GM19025 (cell line): ENCODE results near the gene ZMYM2.

Experiments used
- ATAC-seq: cut with Tn5 transposase; IDR thresholded peaks from one replicate; pipeline ENCODE4 v1.9.1; 2021; ENCODE audit warnings: mild to moderate bottlenecking, low read depth, moderate library complexity; ENCODE audit not compliant: unreplicated experiment

The ZMYM2 gene

GRCh38 chr13:20043207-20043925, 84.8 kb downstream of the ZMYM2 start:
- ATAC-seq: no peak

- ATAC-seq: no peak
These were observed 85.6 kb downstream of the ZMYM2 start for GRCh38 chr13:20044086-20044485.

GRCh38 chr13:20045950-20046548, 87.5 kb downstream of the ZMYM2 start:
- no peak for ATAC-seq

- ATAC-seq: no peak
These were observed 91.3 kb downstream of the ZMYM2 start for GRCh38 chr13:20049558-20050473.

DNA sequence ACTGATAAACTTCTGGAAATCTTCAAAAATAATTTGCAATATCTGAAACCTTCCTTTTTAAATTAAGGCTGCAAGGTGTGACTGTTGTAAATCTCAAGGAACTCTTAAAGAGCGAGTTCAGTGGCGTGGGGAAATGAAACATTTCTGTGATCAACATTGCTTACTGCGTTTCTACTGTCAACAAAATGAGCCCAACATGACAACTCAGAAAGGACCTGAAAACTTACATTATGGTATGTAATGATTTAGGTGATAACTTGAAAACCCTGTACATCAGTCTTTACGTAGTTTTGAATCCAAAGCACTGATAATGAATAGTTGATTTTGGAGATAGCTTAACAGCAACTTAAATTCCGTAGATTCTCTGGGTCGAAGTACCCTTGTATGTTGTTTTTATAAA, 92.8 kb downstream of the ZMYM2 start:
- ATAC-seq: no peak

GRCh38 chr13:20053016-20053415, 94.5 kb downstream of the ZMYM2 start:
- ATAC-seq: no peak

- no peak for ATAC-seq
These were observed 95.4 kb downstream of the ZMYM2 start for GRCh38 chr13:20053891-20054290.

DNA sequence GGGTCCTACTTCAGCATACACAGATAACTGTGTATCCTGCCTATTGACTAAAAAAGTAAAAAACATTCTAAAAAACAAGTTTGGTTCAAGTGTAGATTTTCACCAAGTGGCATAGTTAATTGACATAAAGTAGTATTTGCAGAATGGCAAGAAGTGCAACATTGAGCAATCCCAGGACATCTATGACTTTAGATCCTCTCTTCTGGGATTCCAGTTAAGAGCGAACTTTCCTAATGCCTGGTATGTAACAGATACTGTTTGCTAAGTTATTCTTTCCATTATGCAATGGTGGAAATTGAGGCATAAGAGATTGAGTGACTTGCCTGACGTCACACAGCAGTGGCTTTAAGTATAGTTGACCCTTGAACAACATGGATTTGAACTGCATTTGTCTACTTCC, 96.1 kb downstream of the ZMYM2 start:
- ATAC-seq: no peak

- ATAC-seq: no peak
These were observed 98.7 kb downstream of the ZMYM2 start for GRCh38 chr13:20057214-20057613.

DNA sequence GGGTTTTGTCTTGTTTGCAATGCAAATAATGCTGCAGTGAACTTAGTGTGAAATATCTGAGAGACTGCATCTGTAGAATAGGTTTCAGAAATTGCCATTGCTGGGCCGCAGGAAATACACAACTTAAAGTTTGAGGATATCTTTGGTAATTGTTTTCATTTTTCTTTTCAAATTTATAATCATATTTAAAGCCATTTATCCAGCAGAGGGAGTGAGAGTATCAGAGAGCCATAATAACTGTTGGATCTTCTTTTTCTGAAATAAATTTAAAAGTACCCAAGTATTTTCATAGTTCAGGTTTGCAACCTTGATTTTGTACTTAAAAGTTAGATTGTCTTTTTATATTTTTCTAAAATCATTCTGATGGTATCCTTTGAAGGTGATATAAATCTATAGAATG, 99.4 kb downstream of the ZMYM2 start:
- ATAC-seq: no peak

DNA sequence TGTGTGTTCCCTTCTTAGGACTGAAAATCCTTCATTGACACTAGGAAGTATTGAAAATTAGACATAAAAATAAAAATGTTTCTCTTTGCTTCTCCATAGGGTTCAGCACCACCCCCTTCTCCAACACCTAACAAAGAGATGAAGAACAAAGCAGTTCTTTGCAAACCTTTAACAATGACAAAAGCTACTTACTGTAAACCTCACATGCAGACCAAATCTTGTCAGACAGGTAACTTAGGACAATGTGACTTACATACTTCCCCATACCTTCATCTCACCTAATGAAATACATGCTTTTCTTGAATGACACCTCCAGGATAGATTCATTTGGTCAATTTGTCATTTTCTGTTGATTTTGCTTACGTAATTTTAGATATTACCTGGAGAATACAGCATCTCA, 99.9 kb downstream of the ZMYM2 start:
- no peak for ATAC-seq

- no peak for ATAC-seq
These were observed 105.6 kb downstream of the ZMYM2 start for GRCh38 chr13:20064128-20064527.

DNA sequence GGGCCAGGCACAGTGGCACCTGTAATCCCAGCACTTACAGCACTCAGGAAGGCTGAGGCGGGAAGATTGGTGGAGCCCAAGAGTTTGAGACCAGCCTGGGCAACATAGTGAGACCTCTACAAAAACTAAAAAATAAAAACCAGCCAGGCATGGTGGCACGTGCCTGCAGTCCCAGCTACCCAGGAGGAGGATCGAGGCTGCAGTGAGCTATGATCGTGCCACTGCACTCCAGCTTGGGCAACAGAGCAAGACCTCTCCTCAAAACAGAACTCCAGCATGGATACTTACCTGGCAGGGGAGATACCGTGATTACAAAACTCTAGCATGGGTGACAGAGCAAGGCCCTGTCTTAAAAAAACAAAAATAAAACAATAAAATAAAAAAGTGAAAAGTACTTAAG, 107.0 kb downstream of the ZMYM2 start:
- no peak for ATAC-seq

DNA sequence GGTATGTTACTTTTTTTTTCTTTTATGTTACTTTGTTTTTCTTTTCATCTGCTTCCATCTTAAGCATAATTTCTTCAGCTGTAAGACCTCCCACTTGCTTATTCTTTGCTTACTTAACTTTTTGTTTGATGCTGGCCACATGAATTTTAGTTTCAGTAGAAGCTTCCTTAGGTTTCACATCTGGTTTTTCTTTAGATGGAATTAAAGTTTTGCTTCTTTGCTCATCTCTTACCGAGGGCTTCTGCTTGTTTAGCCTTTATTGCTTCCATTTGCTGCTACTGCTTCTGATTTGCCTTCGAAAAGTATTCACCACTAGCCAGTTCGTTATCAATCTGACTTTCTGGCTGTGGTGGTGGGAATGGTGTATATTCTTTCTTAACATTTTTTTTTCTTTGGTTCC, 111.4 kb downstream of the ZMYM2 start:
- ATAC-seq: no peak

GRCh38 chr13:20073775-20074174, 115.2 kb downstream of the ZMYM2 start:
- peak; percentile 87 for ATAC-seq

GRCh38 chr13:20074966-20075365, 116.4 kb downstream of the ZMYM2 start:
- no peak for ATAC-seq

DNA sequence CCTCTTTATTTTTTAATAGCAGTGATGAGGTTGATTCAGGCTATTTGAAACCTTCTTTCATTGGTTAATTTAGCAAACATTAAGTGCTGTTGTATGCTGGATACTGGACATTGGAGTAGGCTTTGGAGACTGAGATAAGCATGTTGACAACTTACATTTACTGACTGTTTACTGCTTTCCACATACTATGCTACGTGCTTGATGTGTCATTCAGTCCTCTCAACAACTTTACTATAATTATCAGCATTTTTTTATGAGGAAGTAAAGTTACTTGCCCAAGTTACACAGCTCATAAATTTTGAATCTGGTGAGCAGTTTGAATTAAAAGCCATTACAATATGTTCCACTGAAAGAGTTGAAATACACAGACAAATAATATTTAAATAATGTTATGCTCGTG, 118.6 kb downstream of the ZMYM2 start:
- ATAC-seq: no peak

GRCh38 chr13:20080377-20081164, 122.0 kb downstream of the ZMYM2 start:
- no peak for ATAC-seq

DNA sequence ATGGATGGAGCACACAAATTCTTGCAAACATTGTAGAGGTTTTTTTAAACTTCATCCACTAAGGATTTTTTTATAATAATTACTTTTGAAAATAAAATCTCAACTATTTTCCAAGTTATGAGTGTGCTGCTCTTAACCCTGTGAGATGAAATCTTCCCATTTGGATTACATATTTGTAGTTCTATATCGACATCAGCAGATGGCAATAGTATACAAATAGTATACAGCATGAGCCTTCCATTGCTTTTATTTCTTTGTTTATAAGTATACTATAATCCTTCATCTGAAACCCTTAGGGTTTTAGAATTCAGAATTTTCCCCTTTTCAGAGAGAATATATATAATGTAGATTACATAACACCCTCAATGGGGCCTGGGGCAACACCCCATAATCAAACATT, 131.8 kb downstream of the ZMYM2 start:
- ATAC-seq: no peak

DNA sequence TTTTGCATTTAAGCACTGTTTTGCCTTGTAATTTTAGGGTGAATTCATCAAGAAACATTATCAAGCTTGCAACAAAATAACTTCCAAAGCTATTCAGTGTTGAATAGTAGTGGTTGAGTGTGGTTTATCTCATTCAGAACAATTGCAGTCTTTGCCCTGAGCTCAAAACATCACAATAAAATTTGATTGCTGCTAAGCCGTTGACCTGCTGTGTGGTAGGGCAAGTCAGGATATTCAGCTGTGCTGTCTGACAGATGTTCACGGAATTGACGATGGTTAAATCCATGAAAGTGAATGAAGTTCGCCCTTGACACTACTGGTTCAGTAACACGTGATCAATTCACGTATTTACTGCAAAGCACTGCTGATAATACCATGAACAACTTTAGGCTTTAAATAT, 135.4 kb downstream of the ZMYM2 start:
- no peak for ATAC-seq

GRCh38 chr13:20099319-20099718, 140.8 kb downstream of the ZMYM2 start:
- ATAC-seq: no peak
